Smooth muscle cell (in vitro differentiated cells): ENCODE data around the gene KRTAP10-2. TPM values are rescaled to one million over a fixed set of nuclear protein-coding genes. Genes with fewer than 3 reads are reported as not detected.

ENCODE experiments used
- DNase-seq: peaks from one replicate; lab custom pipeline; 2025; ENCODE audit not compliant: unreplicated experiment; lab: John Stamatoyannopoulos, UW
- H2AFZ ChIP-seq: fragments of 200-600 bp; sonication (generic); 2 replicates; pipeline ENCODE4 v1.6.0; 2016; ENCODE audit warnings: antibody characterized with exemption, low read depth, mild to moderate bottlenecking
- H3F3A ChIP-seq: fragments of 200-600 bp; sonication (generic); 2 replicates; pipeline ENCODE4 v1.6.0; 2017; ENCODE audit warnings: antibody characterized with exemption, low read depth
- H3K27ac ChIP-seq: fragments of 200-600 bp; sonication (generic); 2 replicates; pipeline ENCODE4 v1.5.1; 2016; ENCODE audit warnings: low read depth, mild to moderate bottlenecking
- H3K27me3 ChIP-seq: fragments of 200-600 bp; sonication (generic); 2 replicates; pipeline ENCODE4 v1.6.1; 2016; ENCODE audit warnings: low read depth, mild to moderate bottlenecking
- H3K36me3 ChIP-seq: fragments of 200-600 bp; sonication (generic); 2 replicates; pipeline ENCODE4 v1.5.1; 2016; ENCODE audit warnings: low read depth
- H3K4me1 ChIP-seq: fragments of 200-600 bp; sonication (generic); 2 replicates; pipeline ENCODE4 v1.5.1; 2016; ENCODE audit warnings: low read depth
- H3K4me2 ChIP-seq: fragments of 200-600 bp; sonication (generic); 2 replicates; pipeline ENCODE4 v1.6.0; 2016; ENCODE audit warnings: mild to moderate bottlenecking
- H3K4me3 ChIP-seq: fragments of 200-600 bp; sonication (generic); 2 replicates; pipeline ENCODE4 v1.5.1; 2016; ENCODE audit warnings: mild to moderate bottlenecking
- H3K79me2 ChIP-seq: fragments of 200-600 bp; sonication (generic); 2 replicates; pipeline ENCODE4 v1.6.0; 2016; ENCODE audit warnings: low read depth, mild to moderate bottlenecking
- H3K9ac ChIP-seq: fragments of 200-600 bp; sonication (generic); 2 replicates; pipeline ENCODE4 v1.6.0; 2016; ENCODE audit warnings: low read depth
- H3K9me3 ChIP-seq: fragments of 200-600 bp; sonication (generic); replicated peaks from 2 replicates; pipeline ENCODE4 v1.5.1; 2016; ENCODE audit warnings: low read depth
- H4K20me1 ChIP-seq: fragments of 200-600 bp; sonication (generic); 2 replicates; pipeline ENCODE4 v1.6.0; 2016; ENCODE audit warnings: low read depth
- WGBS: methylation state at CpG from one replicate; pipeline ENCODE4 v1.1.7; 2016; ENCODE audit warnings: low lambda C conversion rate; 5-methylcytosine and 5-hydroxymethylcytosine counted together
- polyA plus RNA-seq: library from polyadenylated mRNA; unstranded; fragments of >200 nt; fragmentation: Nextera tagmentation; extraction: Ambion mirVana; gene quantifications from 2 replicates; pipeline ENCODE4 v1.2.1, GENCODE V29; 2016
- total RNA-seq: library from RNA; depleted of rRNA; stranded (reverse); fragments of >200 nt; gene quantifications from 2 replicates; pipeline ENCODE4 v1.2.3, GENCODE V29; 2014
- TF ChIP-seq, protein P1 (sequence below): fragments of 200-600 bp; sonication (generic); IDR thresholded peaks from 2 replicates; pipeline ENCODE4 v1.5.1; 2017; ENCODE audit warnings: borderline replicate concordance, mild to moderate bottlenecking, antibody characterized with exemption; ENCODE audit not compliant: insufficient read depth, poor library complexity, severe bottlenecking

KRTAP10-2 gene
- total and polyA plus RNA-seq, 2 experiments from 2014 or later = not detected

DNA sequence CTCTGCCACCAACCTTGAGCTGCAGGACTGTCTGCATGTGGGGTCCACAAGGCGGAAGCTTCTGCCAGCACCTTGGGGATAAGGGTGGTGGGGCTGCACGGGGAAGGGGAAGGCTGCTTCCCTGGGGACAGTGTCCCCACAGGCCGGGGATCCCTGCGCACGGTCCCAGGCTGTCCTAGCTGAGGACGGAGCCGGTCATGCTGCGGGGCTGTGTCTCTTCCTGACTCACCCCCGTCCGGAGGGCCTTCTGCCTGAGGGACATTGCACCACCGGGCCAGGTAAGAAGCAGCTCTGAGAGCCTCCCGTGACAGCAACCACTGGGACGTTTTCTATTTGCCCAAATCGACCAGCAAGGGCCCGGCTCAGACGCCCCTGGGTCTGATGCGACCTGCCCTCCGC, 41.2 kb downstream of the KRTAP10-2 start:
- H3K9me3 ChIP-seq = no peaks in the 10 kb centered on the region
- peak overlapping the region; percentile 31 for H3K4me3 ChIP-seq
- no peak overlapping the region for H3K9ac ChIP-seq
- TF ChIP-seq, protein P1, sequence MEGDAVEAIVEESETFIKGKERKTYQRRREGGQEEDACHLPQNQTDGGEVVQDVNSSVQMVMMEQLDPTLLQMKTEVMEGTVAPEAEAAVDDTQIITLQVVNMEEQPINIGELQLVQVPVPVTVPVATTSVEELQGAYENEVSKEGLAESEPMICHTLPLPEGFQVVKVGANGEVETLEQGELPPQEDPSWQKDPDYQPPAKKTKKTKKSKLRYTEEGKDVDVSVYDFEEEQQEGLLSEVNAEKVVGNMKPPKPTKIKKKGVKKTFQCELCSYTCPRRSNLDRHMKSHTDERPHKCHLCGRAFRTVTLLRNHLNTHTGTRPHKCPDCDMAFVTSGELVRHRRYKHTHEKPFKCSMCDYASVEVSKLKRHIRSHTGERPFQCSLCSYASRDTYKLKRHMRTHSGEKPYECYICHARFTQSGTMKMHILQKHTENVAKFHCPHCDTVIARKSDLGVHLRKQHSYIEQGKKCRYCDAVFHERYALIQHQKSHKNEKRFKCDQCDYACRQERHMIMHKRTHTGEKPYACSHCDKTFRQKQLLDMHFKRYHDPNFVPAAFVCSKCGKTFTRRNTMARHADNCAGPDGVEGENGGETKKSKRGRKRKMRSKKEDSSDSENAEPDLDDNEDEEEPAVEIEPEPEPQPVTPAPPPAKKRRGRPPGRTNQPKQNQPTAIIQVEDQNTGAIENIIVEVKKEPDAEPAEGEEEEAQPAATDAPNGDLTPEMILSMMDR = no peak
- 89% methylated on average over 18 of the region's 18 CpGs for WGBS
- no peaks in the 10 kb centered on the region for H3K79me2 ChIP-seq
- no peaks in the 10 kb centered on the region for H3K27me3 ChIP-seq
- no peak overlapping the region for H3K27ac ChIP-seq
- no peak for DNase-seq
- H3K36me3 ChIP-seq = no peaks in the 10 kb centered on the region
- H3K4me2 ChIP-seq = peak overlapping the region; percentile 68
- H3F3A ChIP-seq = no peaks in the 10 kb centered on the region
- no peak overlapping the region for H2AFZ ChIP-seq
- no peaks in the 10 kb centered on the region for H4K20me1 ChIP-seq
- no peaks in the 10 kb centered on the region for H3K4me1 ChIP-seq

DNA sequence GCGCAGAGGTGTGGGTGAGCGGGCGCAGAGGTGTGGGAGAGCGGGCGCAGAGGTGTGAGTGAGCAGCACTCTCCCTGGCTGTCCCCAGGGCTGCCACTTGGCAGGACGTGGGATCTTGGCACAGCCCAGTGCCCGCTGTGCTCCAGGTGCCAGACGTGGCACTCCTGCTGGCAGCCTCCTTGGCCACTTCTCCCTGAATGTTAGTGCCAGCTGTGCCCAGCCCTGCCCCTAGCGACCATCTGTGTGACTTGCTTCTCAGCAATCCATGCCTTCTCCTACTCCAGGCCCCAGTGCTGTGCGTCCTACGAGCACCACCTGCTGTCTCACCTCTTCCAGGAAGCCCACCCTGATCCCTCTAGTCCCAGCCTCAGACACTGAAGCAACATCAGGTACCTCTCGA, 41.8 kb downstream of the KRTAP10-2 start:
- H3K9ac ChIP-seq = no peak overlapping the region
- H3K4me3 ChIP-seq = no peak overlapping the region
- no peaks in the 10 kb centered on the region for H3K36me3 ChIP-seq
- H2AFZ ChIP-seq = no peak overlapping the region
- WGBS = 91% methylated on average over 6 of the region's 12 CpGs
- H3F3A ChIP-seq = no peaks in the 10 kb centered on the region
- H3K9me3 ChIP-seq = no peaks in the 10 kb centered on the region
- H3K27ac ChIP-seq = no peak overlapping the region
- H3K27me3 ChIP-seq = no peaks in the 10 kb centered on the region
- H4K20me1 ChIP-seq = no peaks in the 10 kb centered on the region
- no peaks in the 10 kb centered on the region for H3K79me2 ChIP-seq
- TF ChIP-seq, protein P1 = no peak
- DNase-seq = no peak
- no peaks in the 10 kb centered on the region for H3K4me1 ChIP-seq
- H3K4me2 ChIP-seq = no peak overlapping the region

DNA sequence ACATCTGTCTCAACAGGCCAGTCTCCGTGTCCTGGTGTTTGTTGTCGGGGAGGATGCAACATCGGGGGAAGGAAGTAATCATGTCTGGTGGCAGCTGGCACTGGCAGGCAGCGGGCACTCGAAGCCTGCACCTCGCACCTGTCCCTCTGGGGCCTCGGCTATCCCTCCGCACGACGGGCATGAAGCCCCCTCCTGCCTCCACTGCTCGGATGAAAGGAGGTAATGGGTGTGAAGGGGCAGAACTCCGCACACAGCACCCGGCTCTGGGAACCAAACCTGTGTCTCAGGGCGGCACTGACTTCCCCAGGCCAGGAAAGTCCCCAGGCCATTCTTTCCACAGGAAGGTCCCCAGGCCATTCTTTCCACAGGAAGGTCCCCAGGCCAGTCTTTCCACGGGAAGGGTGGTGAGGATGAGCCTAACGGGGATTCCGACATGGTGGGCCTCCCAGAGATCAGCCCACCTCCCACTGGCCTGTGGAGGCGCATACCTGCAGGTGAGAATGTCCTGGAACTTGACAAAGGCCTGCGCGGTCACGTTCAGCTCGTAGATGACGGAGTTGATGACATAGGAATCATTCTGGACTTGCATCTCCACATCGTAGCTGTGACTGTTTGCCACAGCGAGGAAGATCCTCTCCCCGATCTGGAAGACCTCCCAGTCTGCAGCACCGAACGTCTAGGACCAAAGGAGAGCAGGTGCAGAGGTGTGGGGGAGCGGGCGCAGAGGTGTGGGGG, 42.4 kb downstream of the KRTAP10-2 start:
- WGBS = 95% methylated on average over 30 of the region's 30 CpGs
- Histone ChIP-seq H3F3A (no peaks in the 10 kb centered on the region), H3K4me2 (no peak overlapping the region), H3K4me1 (no peaks in the 10 kb centered on the region), H3K79me2 (no peaks in the 10 kb centered on the region), H3K27ac (no peak overlapping the region), H3K27me3 (no peaks in the 10 kb centered on the region), H3K4me3 (no peak overlapping the region), H4K20me1 (no peaks in the 10 kb centered on the region), H3K9me3 (no peaks in the 10 kb centered on the region), H3K9ac (no peak overlapping the region), H3K36me3 (no peaks in the 10 kb centered on the region), H2AFZ (no peak overlapping the region)
- TF ChIP-seq, protein P1 = no peak
- DNase-seq = no peak

DNA sequence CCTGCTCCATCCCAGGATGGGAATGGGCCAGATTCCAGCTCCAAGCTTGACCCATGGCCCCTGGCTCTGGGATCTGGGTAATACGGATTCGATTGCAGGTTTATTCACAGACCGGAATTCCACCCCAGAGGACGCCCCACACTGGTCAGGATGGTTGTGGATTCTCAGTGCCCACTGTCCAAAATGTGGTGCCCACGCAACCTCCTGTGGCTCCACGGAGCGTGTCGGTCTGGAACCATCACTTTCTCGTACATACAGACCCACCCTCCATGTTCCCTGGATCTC, 42.9 kb downstream of the KRTAP10-2 start:
- Histone ChIP-seq H4K20me1 (no peaks in the 10 kb centered on the region), H3K79me2 (no peaks in the 10 kb centered on the region), H3K4me1 (no peaks in the 10 kb centered on the region), H3K4me3 (no peak overlapping the region), H3K27me3 (no peaks in the 10 kb centered on the region), H3K9ac (no peak overlapping the region), H3K4me2 (no peak overlapping the region), H2AFZ (no peak overlapping the region), H3K9me3 (no peaks in the 10 kb centered on the region), H3K27ac (no peak overlapping the region), H3F3A (no peaks in the 10 kb centered on the region), H3K36me3 (no peaks in the 10 kb centered on the region)
- no peak for DNase-seq
- TF ChIP-seq, protein P1 = no peak
- 96% methylated on average over 9 of the region's 9 CpGs for WGBS
